Liver (tissue), 3 donors: ENCODE results near the gene KRT17.

Experiments used
- CTCF ChIP-seq: fragments of 150-350 bp; IDR thresholded peaks from 2 replicates; pipeline ENCODE4 v1.5.1; 2017; ENCODE audit warnings: improper control_type of control experiment, low read depth, low read length; ENCODE audit not compliant: missing input control
- FOXA1 ChIP-seq: IDR thresholded peaks from 2 replicates; pipeline ENCODE4 v1.6.1; 2016; ENCODE audit warnings: antibody characterized with exemption
- GABPA ChIP-seq, 2 donors: IDR thresholded peaks in 1 of 2; conservative IDR thresholded peaks in 1 of 2; 2 replicates each; pipeline ENCODE4 v1.6.1; 2016; ENCODE audit warnings: antibody characterized with exemption in 2 of 2, mild to moderate bottlenecking in 1 of 2, moderate library complexity in 1 of 2
- JUND ChIP-seq, 2 donors: IDR thresholded peaks; 2 replicates each; pipeline ENCODE4 v1.6.1; 2016; ENCODE audit warnings: antibody characterized with exemption in 2 of 2
- RAD21 ChIP-seq, 2 donors: IDR thresholded peaks; 2 replicates each; pipeline ENCODE4 v1.6.1; 2016; ENCODE audit warnings: antibody characterized with exemption in 2 of 2, mild to moderate bottlenecking in 2 of 2
- YY1 ChIP-seq: IDR thresholded peaks from 2 replicates; pipeline ENCODE4 v1.6.1; 2016; ENCODE audit warnings: antibody characterized with exemption, mild to moderate bottlenecking
- TF ChIP-seq, protein P1 (sequence below): IDR thresholded peaks from 2 replicates; pipeline ENCODE4 v1.6.1; 2016; ENCODE audit warnings: antibody characterized with exemption
- TF ChIP-seq, protein P2 (sequence below): IDR thresholded peaks from 2 replicates; pipeline ENCODE4 v1.6.1; 2016; ENCODE audit warnings: antibody characterized with exemption
- TF ChIP-seq, protein P3 (sequence below): IDR thresholded peaks from 2 replicates; pipeline ENCODE4 v1.6.1; 2016; ENCODE audit warnings: antibody characterized with exemption, mild to moderate bottlenecking
- donor health status: healthy.
- donor health status: healthy.

- TF ChIP-seq CTCF (no peak), GABPA (IDR thresholded peaks at IDR 0.05 in 1 of 2, conservative IDR thresholded peaks at IDR 0.05 in 1 of 2) (no peak), JUND (IDR thresholded peaks at IDR 0.05) (no peak), FOXA1 (no peak), YY1 (no peak), RAD21 (IDR thresholded peaks at IDR 0.05) (no peak)
- TF ChIP-seq, protein P1, sequence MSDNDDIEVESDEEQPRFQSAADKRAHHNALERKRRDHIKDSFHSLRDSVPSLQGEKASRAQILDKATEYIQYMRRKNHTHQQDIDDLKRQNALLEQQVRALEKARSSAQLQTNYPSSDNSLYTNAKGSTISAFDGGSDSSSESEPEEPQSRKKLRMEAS: no peak
- TF ChIP-seq, protein P2, sequence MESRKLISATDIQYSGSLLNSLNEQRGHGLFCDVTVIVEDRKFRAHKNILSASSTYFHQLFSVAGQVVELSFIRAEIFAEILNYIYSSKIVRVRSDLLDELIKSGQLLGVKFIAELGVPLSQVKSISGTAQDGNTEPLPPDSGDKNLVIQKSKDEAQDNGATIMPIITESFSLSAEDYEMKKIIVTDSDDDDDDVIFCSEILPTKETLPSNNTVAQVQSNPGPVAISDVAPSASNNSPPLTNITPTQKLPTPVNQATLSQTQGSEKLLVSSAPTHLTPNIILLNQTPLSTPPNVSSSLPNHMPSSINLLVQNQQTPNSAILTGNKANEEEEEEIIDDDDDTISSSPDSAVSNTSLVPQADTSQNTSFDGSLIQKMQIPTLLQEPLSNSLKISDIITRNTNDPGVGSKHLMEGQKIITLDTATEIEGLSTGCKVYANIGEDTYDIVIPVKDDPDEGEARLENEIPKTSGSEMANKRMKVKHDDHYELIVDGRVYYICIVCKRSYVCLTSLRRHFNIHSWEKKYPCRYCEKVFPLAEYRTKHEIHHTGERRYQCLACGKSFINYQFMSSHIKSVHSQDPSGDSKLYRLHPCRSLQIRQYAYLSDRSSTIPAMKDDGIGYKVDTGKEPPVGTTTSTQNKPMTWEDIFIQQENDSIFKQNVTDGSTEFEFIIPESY: no peak
- TF ChIP-seq, protein P3, sequence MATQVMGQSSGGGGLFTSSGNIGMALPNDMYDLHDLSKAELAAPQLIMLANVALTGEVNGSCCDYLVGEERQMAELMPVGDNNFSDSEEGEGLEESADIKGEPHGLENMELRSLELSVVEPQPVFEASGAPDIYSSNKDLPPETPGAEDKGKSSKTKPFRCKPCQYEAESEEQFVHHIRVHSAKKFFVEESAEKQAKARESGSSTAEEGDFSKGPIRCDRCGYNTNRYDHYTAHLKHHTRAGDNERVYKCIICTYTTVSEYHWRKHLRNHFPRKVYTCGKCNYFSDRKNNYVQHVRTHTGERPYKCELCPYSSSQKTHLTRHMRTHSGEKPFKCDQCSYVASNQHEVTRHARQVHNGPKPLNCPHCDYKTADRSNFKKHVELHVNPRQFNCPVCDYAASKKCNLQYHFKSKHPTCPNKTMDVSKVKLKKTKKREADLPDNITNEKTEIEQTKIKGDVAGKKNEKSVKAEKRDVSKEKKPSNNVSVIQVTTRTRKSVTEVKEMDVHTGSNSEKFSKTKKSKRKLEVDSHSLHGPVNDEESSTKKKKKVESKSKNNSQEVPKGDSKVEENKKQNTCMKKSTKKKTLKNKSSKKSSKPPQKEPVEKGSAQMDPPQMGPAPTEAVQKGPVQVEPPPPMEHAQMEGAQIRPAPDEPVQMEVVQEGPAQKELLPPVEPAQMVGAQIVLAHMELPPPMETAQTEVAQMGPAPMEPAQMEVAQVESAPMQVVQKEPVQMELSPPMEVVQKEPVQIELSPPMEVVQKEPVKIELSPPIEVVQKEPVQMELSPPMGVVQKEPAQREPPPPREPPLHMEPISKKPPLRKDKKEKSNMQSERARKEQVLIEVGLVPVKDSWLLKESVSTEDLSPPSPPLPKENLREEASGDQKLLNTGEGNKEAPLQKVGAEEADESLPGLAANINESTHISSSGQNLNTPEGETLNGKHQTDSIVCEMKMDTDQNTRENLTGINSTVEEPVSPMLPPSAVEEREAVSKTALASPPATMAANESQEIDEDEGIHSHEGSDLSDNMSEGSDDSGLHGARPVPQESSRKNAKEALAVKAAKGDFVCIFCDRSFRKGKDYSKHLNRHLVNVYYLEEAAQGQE: no peak
These were observed 7.5 kb upstream of the KRT17 start for GRCh38 chr17:41631898-41632285.
